Heart left ventricle (tissue), 16 donors: ENCODE measurements around the gene TRIM38. TPM values are rescaled to one million over a fixed set of nuclear protein-coding genes. Genes with fewer than 3 reads are reported as not detected.
A peak's percentile ranks its signal among the peaks of the same experiment; 100 is the strongest.

ENCODE experiments used
- ATAC-seq, 4 donors: fragments of 200-7000 bp; cut with Tn5 transposase; one replicate each; pipeline ENCODE4 v1.9.1; 2020 to 2022; ENCODE audit warnings: moderate library complexity in 4 of 4, mild to moderate bottlenecking in 3 of 4, moderate number of reproducible peaks in 1 of 4
- DNase-seq, 5 donors: peaks; one replicate each; pipeline ENCODE4 v3.0.0-alpha.2; 2020
- H3K27ac ChIP-seq, 12 donors: fragments of 200-600 bp; sonication (generic) in 4 of 12; one replicate each; pipeline versions ENCODE4 v1.5.0 to v1.8.0; 2016 to 2022; ENCODE audit warnings: mild to moderate bottlenecking in 2 of 12
- H3K27me3 ChIP-seq, 9 donors: fragments of 200-600 bp; sonication (generic) in 2 of 9; one replicate each; pipeline versions ENCODE4 v1.5.1 to v1.8.0; 2016 to 2022; ENCODE audit warnings: mild to moderate bottlenecking in 3 of 9
- H3K36me3 ChIP-seq, 9 donors: fragments of 200-600 bp; sonication (generic) in 2 of 9; one replicate each; pipeline versions ENCODE4 v1.5.0 to v1.8.0; 2018 to 2022; ENCODE audit warnings: mild to moderate bottlenecking in 2 of 9
- H3K4me1 ChIP-seq, 12 donors: fragments of 200-600 bp; sonication (generic) in 4 of 12; one replicate each; pipeline versions ENCODE4 v1.5.0 to v1.8.0; 2016 to 2022; ENCODE audit warnings: mild to moderate bottlenecking in 3 of 12
- H3K4me3 ChIP-seq, 12 donors: fragments of 200-600 bp; sonication (generic) in 4 of 12; one replicate each; pipeline versions ENCODE4 v1.5.0 to v1.8.0; 2017 to 2022; ENCODE audit warnings: mild to moderate bottlenecking in 9 of 12, moderate library complexity in 4 of 12
- H3K9me3 ChIP-seq, 12 donors: fragments of 200-600 bp; sonication (generic) in 4 of 12; one replicate each; pipeline versions ENCODE4 v1.5.0 to v1.8.0; 2016 to 2022; ENCODE audit warnings: mild to moderate bottlenecking in 1 of 12
- POLR2A ChIP-seq, 2 donors: fragments of 450-650 bp; IDR thresholded peaks; one replicate each; pipeline ENCODE4 v1.6.1; 2017; ENCODE audit warnings: antibody characterized with exemption in 2 of 2, mild to moderate bottlenecking in 2 of 2, moderate library complexity in 2 of 2
- WGBS, 4 donors: extraction: QIAGEN DNeasy Blood & Tissue Kit in 2 of 4; methylation state at CpG; one replicate each; pipeline versions ENCODE4 v1.1.5 to v1.1.7; 2013 to 2018; 5-methylcytosine and 5-hydroxymethylcytosine counted together
- intact Hi-C, 10 donors: fragments of 100-400 bp; cut with DNase I; formaldehyde crosslinking; loops; one replicate each; pipeline versions ENCODE4 v1.11.1 to v1.14.2; 2022
- polyA plus RNA-seq, 2 donors: library from polyadenylated mRNA; stranded (reverse); fragments of 200-250 nt; gene quantifications; one replicate each; pipeline ENCODE4 v1.2.3, GENCODE V29; 2013
- total RNA-seq, 9 donors: library from RNA; depleted of rRNA in 2 of 9; stranded (reverse); fragments of >200 nt in 2 of 9; fragmentation: NEBNext Ultra II Directional in 3 of 9; extraction: Animal tissue kit (Norgen Biotek cat#: 25700) in 3 of 9; gene quantifications; one replicate each; pipeline versions ENCODE4 v1.1.0 to v1.2.4, GENCODE V29; 2016 to 2023
- TF ChIP-seq, protein P1 (sequence below), 12 donors: fragments of 200-600 bp; sonication (generic) in 4 of 12; IDR thresholded peaks; one replicate each; pipeline versions ENCODE4 v1.5.0 to v1.8.0; 2018 to 2022; ENCODE audit warnings: antibody characterized with exemption in 12 of 12, mild to moderate bottlenecking in 5 of 12
- donor health status: ischemic (EF 13 %, LVEDD 7.1; RV severe dilation, severe dysfunction).
- donor health status: healthy with polysubstance abuse.
- donor health status: DM: no; HTN: yes; CAD: no.
- donor health status: DM: no; HTN: no; CAD: no.
- donor health status: ischemic (EF 25% LVEDD 6.9; RV normal size, moderate dysfunction).
- donor health status: ischemic (EF 25% LVEDD 5.7; RV mildly dilated, moderate dysfunction).
- donor health status: healthy.
- donor health status: DM: yes; HTN: yes; CAD: no.
- donor health status: ischemic (EF 35%, LVEDD 5.7; RV mildly dilated, moderate dysfunction).
- donor health status: nonischemic (EF 11% LVEDD 7.7; RV severe dilation, severe dysfunction).
- donor health status: DM: yes; HTN: yes; CAD: no.
- donor health status: PGD.
- donor health status: ischemic (EF 29% LVEDD 5.4; RV normal size, mild dysfunction).
- donor health status: nonischemic (EF 23%, LVEDD 6.1; RV moderate dilation, normal function).

The TRIM38 gene
- total and polyA plus RNA-seq, 11 donors: 1.5 to 8.4 (median 2.3) TPM

DNA sequence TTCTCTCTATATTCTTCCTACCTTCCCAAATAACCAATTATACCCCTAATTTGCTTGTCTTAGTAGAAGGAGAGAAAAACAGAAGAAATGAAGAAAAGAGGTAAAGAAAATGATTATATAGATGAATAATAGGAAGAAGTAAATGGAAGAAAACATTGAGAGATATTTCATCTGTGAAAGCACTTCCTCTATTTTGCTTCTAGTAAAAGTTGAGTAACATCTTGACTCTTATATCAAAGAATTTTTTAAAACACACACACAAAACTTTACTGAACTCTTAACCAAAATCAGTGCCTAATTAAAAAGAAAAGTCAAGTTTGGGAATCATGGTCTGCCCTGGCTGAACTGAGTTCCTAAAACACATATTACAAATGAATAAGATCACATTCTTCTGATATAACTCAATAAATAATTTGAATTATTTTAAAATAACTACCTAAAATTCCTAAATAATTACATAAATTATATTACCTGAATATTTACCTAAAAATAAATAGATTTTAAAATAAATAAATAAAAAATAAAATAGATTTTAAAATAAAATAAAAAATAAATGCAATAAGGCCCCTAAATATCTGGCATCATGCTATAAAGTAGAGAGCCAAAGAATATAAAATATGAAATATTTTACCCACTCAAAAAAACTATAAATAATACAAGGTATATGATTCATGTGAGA lies 40.9 kb upstream of the TRIM38 start:
- DNase-seq (no peak), ATAC-seq (no peak)
- no peak for TF ChIP-seq POLR2A (IDR thresholded peaks at IDR 0.05)
- TF ChIP-seq, protein P1, sequence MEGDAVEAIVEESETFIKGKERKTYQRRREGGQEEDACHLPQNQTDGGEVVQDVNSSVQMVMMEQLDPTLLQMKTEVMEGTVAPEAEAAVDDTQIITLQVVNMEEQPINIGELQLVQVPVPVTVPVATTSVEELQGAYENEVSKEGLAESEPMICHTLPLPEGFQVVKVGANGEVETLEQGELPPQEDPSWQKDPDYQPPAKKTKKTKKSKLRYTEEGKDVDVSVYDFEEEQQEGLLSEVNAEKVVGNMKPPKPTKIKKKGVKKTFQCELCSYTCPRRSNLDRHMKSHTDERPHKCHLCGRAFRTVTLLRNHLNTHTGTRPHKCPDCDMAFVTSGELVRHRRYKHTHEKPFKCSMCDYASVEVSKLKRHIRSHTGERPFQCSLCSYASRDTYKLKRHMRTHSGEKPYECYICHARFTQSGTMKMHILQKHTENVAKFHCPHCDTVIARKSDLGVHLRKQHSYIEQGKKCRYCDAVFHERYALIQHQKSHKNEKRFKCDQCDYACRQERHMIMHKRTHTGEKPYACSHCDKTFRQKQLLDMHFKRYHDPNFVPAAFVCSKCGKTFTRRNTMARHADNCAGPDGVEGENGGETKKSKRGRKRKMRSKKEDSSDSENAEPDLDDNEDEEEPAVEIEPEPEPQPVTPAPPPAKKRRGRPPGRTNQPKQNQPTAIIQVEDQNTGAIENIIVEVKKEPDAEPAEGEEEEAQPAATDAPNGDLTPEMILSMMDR (IDR thresholded peaks at IDR 0.05): no peak
- Histone ChIP-seq H3K27ac (peak overlapping the region in 1 of 12 donors; percentile 29), H3K4me1 (no peaks in the 10 kb centered on the region), H3K4me3 (no peak overlapping the region), H3K36me3 (no peaks in the 10 kb centered on the region), H3K27me3 (no peaks in the 10 kb centered on the region), H3K9me3 (no peaks in the 10 kb centered on the region)
- intact Hi-C loops: no loop called here

DNA sequence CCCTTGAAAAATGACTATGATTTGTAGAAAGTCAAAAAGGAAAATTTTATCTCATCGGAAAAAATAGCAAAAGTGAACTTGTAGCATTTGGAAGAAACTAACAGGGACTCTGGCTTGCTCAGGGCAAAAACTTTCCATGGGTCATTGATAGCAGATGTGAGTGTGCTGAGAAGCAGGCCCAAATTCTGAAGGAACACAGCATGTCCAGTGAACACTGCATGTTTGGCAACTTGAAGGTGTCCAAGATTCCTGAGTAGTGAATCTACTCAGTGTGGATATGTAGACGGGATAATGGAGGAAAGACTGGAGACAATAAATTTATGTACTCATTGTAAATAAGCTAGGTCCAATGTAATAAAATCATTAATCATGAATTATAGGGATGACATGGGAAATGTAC lies 40.3 kb upstream of the TRIM38 start:
- 66 to 82% (median 68%) methylated on average over 2 of the region's 2 CpGs for WGBS, 4 donors
- no peaks in the 10 kb centered on the region for H3K36me3 ChIP-seq
- H3K27ac ChIP-seq: peak overlapping the region in 1 of 12 donors; percentile 29
- peaks cover 0 to 4% (median 0%) of the 10 kb centered on the region in 12 donors for H3K4me1 ChIP-seq
- intact Hi-C loops: no loop called here
- H3K9me3 ChIP-seq: no peaks in the 10 kb centered on the region
- no peaks in the 10 kb centered on the region for H3K27me3 ChIP-seq
- peak in 2 of 5 donors; percentile 22 to 28 for DNase-seq
- TF ChIP-seq, protein P1 (IDR thresholded peaks at IDR 0.05): no peak
- TF ChIP-seq POLR2A (IDR thresholded peaks at IDR 0.05): no peak
- H3K4me3 ChIP-seq: no peak overlapping the region
- peak; percentile 60 to 82 (median 66) for ATAC-seq

DNA sequence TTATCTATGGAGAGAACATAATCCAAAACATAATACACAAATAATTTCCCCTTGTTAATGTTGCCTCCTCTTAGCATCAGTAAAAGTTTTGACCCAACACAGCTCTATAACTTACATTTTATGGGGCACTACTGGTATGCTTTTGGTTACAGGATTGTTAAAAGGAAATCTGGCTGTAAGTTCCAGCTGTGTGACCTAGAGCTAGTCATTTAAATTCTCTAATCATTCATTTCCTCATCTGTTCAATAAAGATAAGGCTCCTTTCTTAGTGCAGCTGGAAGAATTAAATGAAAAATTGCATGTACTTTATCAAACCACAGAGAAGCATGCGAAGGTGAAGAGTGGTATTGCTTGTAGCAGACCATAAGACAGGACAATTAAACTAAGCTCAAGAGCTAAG lies 36.7 kb upstream of the TRIM38 start:
- Histone ChIP-seq H3K4me1 (peaks cover 0 to 10% (median 0%) of the 10 kb centered on the region in 12 donors), H3K27me3 (no peaks in the 10 kb centered on the region), H3K27ac (no peak overlapping the region), H3K4me3 (no peak overlapping the region), H3K36me3 (no peaks in the 10 kb centered on the region), H3K9me3 (no peaks in the 10 kb centered on the region)
- TF ChIP-seq, protein P1 (IDR thresholded peaks at IDR 0.05): no peak
- no peak for TF ChIP-seq POLR2A (IDR thresholded peaks at IDR 0.05)
- ATAC-seq (no peak), DNase-seq (no peak)
- intact Hi-C loops: no loop called here
- WGBS, 4 donors: 49 to 56% (median 54%) methylated on average over 1 of the region's 1 CpG

GRCh38 chr6:25927178-25927577 lies 35.4 kb upstream of the TRIM38 start:
- DNase-seq: no peak
- no peak for ATAC-seq

More at GRCh38 chr6:25927178-25927577, 35.4 kb upstream of the TRIM38 start:
- H3K4me3 ChIP-seq: no peak overlapping the region
- H3K27ac ChIP-seq: no peak overlapping the region
- 58 to 73% (median 62%) methylated on average over 2 of the region's 2 CpGs for WGBS, 4 donors
- no peaks in the 10 kb centered on the region for H3K36me3 ChIP-seq
- TF ChIP-seq POLR2A (IDR thresholded peaks at IDR 0.05): no peak
- TF ChIP-seq, protein P1 (IDR thresholded peaks at IDR 0.05): no peak
- H3K9me3 ChIP-seq: no peaks in the 10 kb centered on the region
- intact Hi-C loops: no loop called here
- H3K27me3 ChIP-seq: no peaks in the 10 kb centered on the region
- H3K4me1 ChIP-seq: peaks cover 0 to 10% (median 0%) of the 10 kb centered on the region in 12 donors
